NCI-H2081 treated with DMSO at 0.1 percent for 48 hours (cell line): ENCODE results near the gene C2CD4D.
A peak's percentile ranks its signal among the peaks of the same experiment; 100 is the strongest.
"Not testable (repeated sequence)": the region's sequence is repeated elsewhere in the genome, so short reads cannot be mapped to it uniquely, and the experiment has no call there.

Source experiments
- DNase-seq: peaks from one replicate; lab custom pipeline; 2025; lab: John Stamatoyannopoulos, UW

Gene C2CD4D

GRCh38 chr1:151839457-151840403, at the start of gene C2CD4D:
C2CD4D (minus strand) TSS chr1:151839820; CDS start chr1:151838989, 831 bp downstream.
- peak; percentile 14 for DNase-seq

GRCh38 chr1:151888972-151889570, 49.5 kb upstream of the C2CD4D start:
- no peak for DNase-seq

GRCh38 chr1:151887028-151887427, 47.4 kb upstream of the C2CD4D start:
- no peak for DNase-seq

GRCh38 chr1:151885479-151885878, 45.9 kb upstream of the C2CD4D start:
- no peak for DNase-seq

GRCh38 chr1:151884879-151885278, 45.3 kb upstream of the C2CD4D start:
- not testable (repeated sequence) for DNase-seq

- DNase-seq: not testable (repeated sequence)
Measured at GRCh38 chr1:151884445-151884844, 44.8 kb upstream of the C2CD4D start.

GRCh38 chr1:151883898-151884297, 44.3 kb upstream of the C2CD4D start:
- not testable (repeated sequence) for DNase-seq

GRCh38 chr1:151882918-151883317, 43.3 kb upstream of the C2CD4D start:
- not testable (repeated sequence) for DNase-seq

GRCh38 chr1:151882466-151882865, 42.8 kb upstream of the C2CD4D start:
- no peak for DNase-seq

GRCh38 chr1:151881479-151881878, 41.9 kb upstream of the C2CD4D start:
- no peak for DNase-seq

- no peak for DNase-seq
Measured at GRCh38 chr1:151875419-151876097, 35.9 kb upstream of the C2CD4D start.

GRCh38 chr1:151872776-151873175, 33.2 kb upstream of the C2CD4D start:
- not testable (repeated sequence) for DNase-seq

GRCh38 chr1:151871284-151872030, 31.8 kb upstream of the C2CD4D start:
- DNase-seq: no peak

- no peak for DNase-seq
Measured at GRCh38 chr1:151868486-151868885, 28.9 kb upstream of the C2CD4D start.

GRCh38 chr1:151867765-151868411, 28.3 kb upstream of the C2CD4D start:
- no peak for DNase-seq

- no peak for DNase-seq
Measured at GRCh38 chr1:151867321-151867720, 27.7 kb upstream of the C2CD4D start.

- DNase-seq: no peak
Measured at GRCh38 chr1:151864411-151864810, 24.8 kb upstream of the C2CD4D start.

GRCh38 chr1:151862604-151863003, 23.0 kb upstream of the C2CD4D start:
- DNase-seq: no peak

GRCh38 chr1:151860504-151861187, 21.0 kb upstream of the C2CD4D start:
- no peak for DNase-seq

GRCh38 chr1:151859891-151860293, 20.3 kb upstream of the C2CD4D start:
- no peak for DNase-seq
